Duodenal mucosa (tissue), 2 donors: ENCODE data around the gene ULK4.

Experiments
- H3K27ac ChIP-seq: one replicate; pipeline ENCODE4 v1.7.0; 2013; ENCODE audit warnings: low read depth, low read length
- H3K27me3 ChIP-seq, 2 donors: one replicate each; pipeline ENCODE4 v1.7.0; 2013; ENCODE audit warnings: low read length in 2 of 2, control low read depth in 1 of 2; ENCODE audit not compliant: insufficient read depth in 2 of 2, control insufficient read depth in 1 of 2
- H3K36me3 ChIP-seq, 2 donors: one replicate each; pipeline ENCODE4 v1.7.0; 2013; ENCODE audit warnings: low read length in 2 of 2, control low read depth in 1 of 2; ENCODE audit not compliant: insufficient read depth in 2 of 2, control insufficient read depth in 1 of 2
- H3K4me1 ChIP-seq, 2 donors: one replicate each; pipeline ENCODE4 v1.7.0; 2013; ENCODE audit warnings: low read length in 2 of 2, control low read depth in 1 of 2; ENCODE audit not compliant: insufficient read depth in 2 of 2, control insufficient read depth in 1 of 2
- H3K4me3 ChIP-seq, 2 donors: one replicate each; pipeline ENCODE4 v1.7.0; 2013; ENCODE audit warnings: low read length in 2 of 2, low read depth in 1 of 2
- H3K9ac ChIP-seq, 2 donors: one replicate each; pipeline ENCODE4 v1.7.0; 2013; ENCODE audit warnings: low read length in 2 of 2, low read depth in 1 of 2
- H3K9me3 ChIP-seq, 2 donors: one replicate each; pipeline ENCODE4 v1.7.0; 2013; ENCODE audit warnings: low read length in 2 of 2, control low read depth in 1 of 2; ENCODE audit not compliant: control insufficient read depth in 1 of 2

The ULK4 gene

GRCh38 chr3:41338276-41338675, 623.6 kb downstream of the ULK4 start:
- Histone ChIP-seq H3K4me1 (no peaks in the 10 kb centered on the region), H3K27me3 (no peaks in the 10 kb centered on the region), H3K36me3 (no peaks in the 10 kb centered on the region), H3K9ac (no peak overlapping the region), H3K27ac (no peak overlapping the region), H3K9me3 (no peaks in the 10 kb centered on the region), H3K4me3 (no peak overlapping the region)

DNA sequence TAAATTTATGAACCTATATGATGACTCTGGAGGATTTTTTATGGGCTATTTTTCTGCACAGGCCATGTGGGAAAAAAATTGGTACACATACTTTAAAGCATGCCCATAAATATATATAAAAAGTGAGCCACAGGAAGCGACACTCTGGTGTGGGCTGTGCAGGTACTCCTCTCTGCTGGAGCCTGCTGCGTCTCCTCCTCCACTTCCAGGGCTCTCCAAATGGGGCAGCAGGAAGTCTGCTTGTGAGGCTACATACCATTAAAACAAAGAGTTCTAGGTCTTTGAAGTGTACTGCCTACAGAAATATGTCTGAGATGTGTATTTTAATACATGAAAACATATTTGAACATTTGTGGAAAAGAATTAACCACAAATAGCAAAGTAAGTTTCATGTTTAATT, 627.5 kb downstream of the ULK4 start:
- H3K27me3 ChIP-seq = no peaks in the 10 kb centered on the region
- H3K4me1 ChIP-seq = no peaks in the 10 kb centered on the region
- H3K9me3 ChIP-seq = no peaks in the 10 kb centered on the region
- no peak overlapping the region for H3K27ac ChIP-seq
- no peak overlapping the region for H3K9ac ChIP-seq
- no peaks in the 10 kb centered on the region for H3K36me3 ChIP-seq
- no peak overlapping the region for H3K4me3 ChIP-seq

GRCh38 chr3:41331041-41331440, 630.9 kb downstream of the ULK4 start:
- no peak overlapping the region for H3K4me3 ChIP-seq

GRCh38 chr3:41330465-41330864, 631.4 kb downstream of the ULK4 start:
- H3K9me3 ChIP-seq = no peaks in the 10 kb centered on the region
- no peaks in the 10 kb centered on the region for H3K36me3 ChIP-seq
- no peak overlapping the region for H3K4me3 ChIP-seq
- H3K9ac ChIP-seq = no peak overlapping the region
- no peaks in the 10 kb centered on the region for H3K27me3 ChIP-seq
- no peaks in the 10 kb centered on the region for H3K4me1 ChIP-seq
- H3K27ac ChIP-seq = no peak overlapping the region

More at GRCh38 chr3:41331041-41331440, 630.9 kb downstream of the ULK4 start:
- no peaks in the 10 kb centered on the region for H3K36me3 ChIP-seq
- no peaks in the 10 kb centered on the region for H3K4me1 ChIP-seq
- no peaks in the 10 kb centered on the region for H3K27me3 ChIP-seq
- H3K27ac ChIP-seq = no peak overlapping the region
- H3K9ac ChIP-seq = no peak overlapping the region
- H3K9me3 ChIP-seq = no peaks in the 10 kb centered on the region

DNA sequence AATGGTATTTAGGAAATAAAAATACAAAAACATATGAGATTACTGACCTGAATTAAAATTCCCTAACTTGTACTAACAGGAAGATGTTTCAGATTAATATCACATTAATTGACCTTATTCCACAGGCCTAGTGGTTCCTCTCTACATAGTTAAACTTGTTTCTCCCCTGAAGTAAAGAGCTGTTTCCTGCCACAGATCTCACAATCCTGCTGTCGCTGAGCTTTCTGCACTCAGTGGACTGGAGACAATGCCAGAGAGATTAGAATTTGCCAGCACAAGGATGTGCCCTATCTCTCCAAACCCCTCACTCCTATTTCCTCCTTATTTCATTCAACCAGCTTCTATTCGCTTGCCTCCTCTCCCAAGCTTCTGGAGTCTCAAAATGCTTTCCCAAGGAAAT, 632.0 kb downstream of the ULK4 start:
- H3K27me3 ChIP-seq = no peaks in the 10 kb centered on the region

DNA sequence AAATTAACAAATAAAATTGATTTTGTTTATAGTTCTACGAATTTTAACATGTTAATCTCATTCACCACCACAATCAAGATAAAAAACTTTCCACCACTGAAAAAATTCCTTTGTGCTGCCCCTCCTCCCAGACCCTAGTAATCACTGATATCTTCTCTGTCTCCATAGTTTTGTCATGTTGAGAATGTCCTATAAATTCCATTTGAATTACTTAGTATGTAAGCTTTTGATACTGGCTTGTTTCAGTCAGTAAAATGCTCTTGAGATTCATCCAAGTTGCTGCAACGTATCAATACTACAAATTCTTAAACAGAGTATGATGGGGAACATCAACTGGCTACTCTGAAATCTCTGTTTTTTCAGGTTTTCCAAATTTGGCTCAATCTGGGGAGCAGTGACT, 633.0 kb downstream of the ULK4 start:
- H3K9me3 ChIP-seq = no peaks in the 10 kb centered on the region
- H3K4me3 ChIP-seq = no peak overlapping the region
- H3K4me1 ChIP-seq = no peaks in the 10 kb centered on the region
- no peaks in the 10 kb centered on the region for H3K36me3 ChIP-seq
- H3K9ac ChIP-seq = no peak overlapping the region
- H3K27me3 ChIP-seq = no peaks in the 10 kb centered on the region
- H3K27ac ChIP-seq = no peak overlapping the region

More for the DNA sequence above, 632.0 kb downstream of the ULK4 start:
- no peak overlapping the region for H3K9ac ChIP-seq
- no peak overlapping the region for H3K4me3 ChIP-seq
- no peaks in the 10 kb centered on the region for H3K36me3 ChIP-seq
- H3K27ac ChIP-seq = no peak overlapping the region
- no peaks in the 10 kb centered on the region for H3K9me3 ChIP-seq
- H3K4me1 ChIP-seq = no peaks in the 10 kb centered on the region

GRCh38 chr3:41327718-41328117, 634.2 kb downstream of the ULK4 start:
- Histone ChIP-seq H3K9ac (no peak overlapping the region), H3K9me3 (no peaks in the 10 kb centered on the region), H3K36me3 (no peaks in the 10 kb centered on the region), H3K4me3 (no peak overlapping the region), H3K4me1 (no peaks in the 10 kb centered on the region), H3K27ac (no peak overlapping the region), H3K27me3 (no peaks in the 10 kb centered on the region)

DNA sequence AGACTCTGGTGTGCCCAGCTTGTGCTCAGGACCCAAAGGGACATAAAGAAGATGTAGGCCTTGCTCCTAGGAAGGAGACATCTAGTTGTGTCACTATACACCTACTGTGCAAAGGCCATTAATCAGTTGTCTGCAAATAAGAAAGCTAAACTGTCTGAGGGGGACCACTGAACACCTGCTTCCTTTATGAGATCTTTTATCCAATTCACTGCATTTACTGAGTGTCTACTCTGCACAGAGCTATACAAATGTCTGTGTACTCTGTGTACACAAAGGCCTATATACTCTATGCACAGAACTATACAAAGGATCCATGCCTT, 637.8 kb downstream of the ULK4 start:
- H3K9ac ChIP-seq = no peak overlapping the region
- no peaks in the 10 kb centered on the region for H3K36me3 ChIP-seq
- no peaks in the 10 kb centered on the region for H3K27me3 ChIP-seq
- no peaks in the 10 kb centered on the region for H3K4me1 ChIP-seq
- no peak overlapping the region for H3K27ac ChIP-seq
- H3K9me3 ChIP-seq = no peaks in the 10 kb centered on the region
- H3K4me3 ChIP-seq = no peak overlapping the region

DNA sequence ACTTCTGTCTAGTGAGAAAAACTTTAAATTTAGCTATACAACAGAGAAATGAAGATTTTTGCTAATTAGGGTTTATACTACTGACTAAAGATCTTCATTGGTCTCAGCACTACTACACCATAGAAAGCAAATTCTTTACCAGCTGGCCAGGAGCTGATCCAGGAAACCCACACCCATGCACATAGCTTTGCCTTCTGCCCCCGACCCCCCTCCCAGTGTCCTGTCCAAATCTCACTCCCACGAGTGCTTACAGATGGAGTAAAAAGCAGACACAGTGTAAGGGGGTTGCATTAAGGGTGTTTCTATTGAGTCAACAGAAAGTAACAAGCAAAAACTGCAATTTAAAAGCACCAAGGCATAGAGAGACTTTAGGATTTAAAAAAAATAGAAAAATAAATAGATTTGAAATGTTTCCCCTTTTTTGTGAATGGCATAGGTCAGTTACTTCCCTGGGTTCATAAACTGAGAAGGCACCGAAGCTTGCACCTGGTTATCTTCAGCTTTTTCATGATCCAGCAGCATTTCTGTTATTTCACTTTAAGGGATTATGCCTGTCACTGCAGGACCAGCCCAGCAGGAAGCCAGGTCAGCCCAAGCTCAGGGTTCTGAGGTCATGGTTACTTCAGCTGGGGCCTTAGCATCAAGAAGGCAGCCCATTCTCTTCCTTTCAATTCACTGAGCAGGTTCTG, 638.3 kb downstream of the ULK4 start:
- Histone ChIP-seq H3K27ac (no peak overlapping the region), H3K27me3 (no peaks in the 10 kb centered on the region), H3K9ac (no peak overlapping the region), H3K9me3 (no peaks in the 10 kb centered on the region), H3K36me3 (no peaks in the 10 kb centered on the region), H3K4me3 (no peak overlapping the region), H3K4me1 (no peaks in the 10 kb centered on the region)

DNA sequence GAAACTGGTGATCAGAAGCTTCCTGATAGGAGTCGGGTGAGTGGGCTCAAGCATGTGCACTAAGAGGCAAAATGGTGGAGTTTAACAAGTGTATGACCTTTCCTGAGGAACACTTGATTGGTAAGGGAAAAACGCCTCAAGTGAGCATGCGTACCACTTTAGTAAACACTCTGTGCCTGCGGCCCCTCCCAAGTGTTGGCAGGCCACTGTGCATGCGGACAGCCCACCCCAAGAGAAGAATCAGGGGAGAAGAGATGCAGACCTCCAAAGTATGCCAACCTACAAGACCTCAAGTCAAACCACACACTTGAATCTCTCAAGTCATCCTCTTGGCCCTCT, 640.3 kb downstream of the ULK4 start:
- H3K27me3 ChIP-seq = no peaks in the 10 kb centered on the region
- no peaks in the 10 kb centered on the region for H3K4me1 ChIP-seq
- H3K36me3 ChIP-seq = no peaks in the 10 kb centered on the region
- H3K4me3 ChIP-seq = no peak overlapping the region
- H3K27ac ChIP-seq = no peak overlapping the region
- H3K9ac ChIP-seq = no peak overlapping the region
- no peaks in the 10 kb centered on the region for H3K9me3 ChIP-seq
